Astrocyte of the cerebellum (primary cell): ENCODE measurements around the gene OSBPL3.
A peak's percentile ranks its signal among the peaks of the same experiment; 100 is the strongest.
"Not testable (repeated sequence)": the region's sequence is repeated elsewhere in the genome, so short reads cannot be mapped to it uniquely, and the experiment has no call there.

Source experiments
- DNase-seq: peaks from one replicate; pipeline ENCODE4 v3.0.0-alpha.2; 2011; ENCODE audit warnings: low read depth
- H3K4me3 ChIP-seq: 2 replicates; pipeline ENCODE4 v1.5.1; 2011; ENCODE audit warnings: mild to moderate bottlenecking, low read depth, low read length, moderate library complexity
- in situ Hi-C: cut with HindIII; loops from 2 replicates; pipeline ENCODE4 v1.10.0; 2017; ENCODE audit warnings: low sequenced_read_pairs
- TF ChIP-seq, protein P1 (sequence below): IDR thresholded peaks from 2 replicates; pipeline ENCODE4 v1.5.1; 2012; ENCODE audit warnings: low read length, low read depth, moderate library complexity, mild to moderate bottlenecking; ENCODE audit errors: missing control alignments

Gene OSBPL3

DNA sequence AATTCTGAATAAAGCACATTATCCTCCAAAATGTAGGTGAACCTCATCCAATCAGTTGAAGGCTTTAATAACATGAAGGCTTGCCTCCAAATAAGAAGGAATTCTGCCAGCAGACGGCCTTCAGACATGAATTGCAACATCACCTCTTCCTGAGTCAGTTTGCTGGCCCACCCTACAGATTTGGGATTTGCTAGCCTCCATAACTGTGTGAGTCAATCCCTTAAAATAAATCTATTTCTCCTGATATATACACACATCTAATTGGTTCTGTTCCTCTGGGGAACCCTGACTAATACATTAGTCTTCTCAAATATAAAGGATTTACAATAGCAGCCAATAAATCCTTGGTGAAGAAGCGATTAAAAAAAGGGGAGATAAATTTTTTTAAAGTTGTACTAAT is 34.8 kb upstream of the OSBPL3 start:
- TF ChIP-seq, protein P1, sequence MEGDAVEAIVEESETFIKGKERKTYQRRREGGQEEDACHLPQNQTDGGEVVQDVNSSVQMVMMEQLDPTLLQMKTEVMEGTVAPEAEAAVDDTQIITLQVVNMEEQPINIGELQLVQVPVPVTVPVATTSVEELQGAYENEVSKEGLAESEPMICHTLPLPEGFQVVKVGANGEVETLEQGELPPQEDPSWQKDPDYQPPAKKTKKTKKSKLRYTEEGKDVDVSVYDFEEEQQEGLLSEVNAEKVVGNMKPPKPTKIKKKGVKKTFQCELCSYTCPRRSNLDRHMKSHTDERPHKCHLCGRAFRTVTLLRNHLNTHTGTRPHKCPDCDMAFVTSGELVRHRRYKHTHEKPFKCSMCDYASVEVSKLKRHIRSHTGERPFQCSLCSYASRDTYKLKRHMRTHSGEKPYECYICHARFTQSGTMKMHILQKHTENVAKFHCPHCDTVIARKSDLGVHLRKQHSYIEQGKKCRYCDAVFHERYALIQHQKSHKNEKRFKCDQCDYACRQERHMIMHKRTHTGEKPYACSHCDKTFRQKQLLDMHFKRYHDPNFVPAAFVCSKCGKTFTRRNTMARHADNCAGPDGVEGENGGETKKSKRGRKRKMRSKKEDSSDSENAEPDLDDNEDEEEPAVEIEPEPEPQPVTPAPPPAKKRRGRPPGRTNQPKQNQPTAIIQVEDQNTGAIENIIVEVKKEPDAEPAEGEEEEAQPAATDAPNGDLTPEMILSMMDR: no peak
- peak; percentile 9 for DNase-seq

GRCh38 chr7:25012710-25013109 is 32.7 kb upstream of the OSBPL3 start:
- in situ Hi-C loops, H3K4me3 ChIP-seq, DNase-seq: not testable (repeated sequence)

More for the DNA sequence above, 34.8 kb upstream of the OSBPL3 start:
- in situ Hi-C loops: no loop called here
- H3K4me3 ChIP-seq: no peak overlapping the region

DNA sequence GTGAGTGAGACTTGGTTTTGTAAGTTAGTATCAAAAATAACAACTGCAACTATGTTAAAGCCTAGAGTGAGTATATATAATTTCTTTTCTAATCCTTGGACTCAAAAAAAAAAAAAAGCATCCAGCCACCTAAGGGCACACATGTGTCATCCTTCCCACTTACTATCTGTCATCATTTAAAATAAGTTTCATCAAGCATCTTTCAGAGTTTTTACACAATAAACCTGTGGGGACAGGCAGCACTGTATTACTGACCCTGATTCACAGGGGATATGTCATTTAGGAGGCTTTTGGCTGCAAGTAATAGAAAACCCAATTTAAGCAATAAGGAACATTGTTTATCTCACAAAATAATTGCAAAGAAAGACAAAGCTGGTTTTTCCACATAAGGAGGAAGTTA is 32.3 kb upstream of the OSBPL3 start:
- TF ChIP-seq, protein P1: no peak
- no peak overlapping the region for H3K4me3 ChIP-seq
- no peak for DNase-seq
- in situ Hi-C loops: no loop called here

DNA sequence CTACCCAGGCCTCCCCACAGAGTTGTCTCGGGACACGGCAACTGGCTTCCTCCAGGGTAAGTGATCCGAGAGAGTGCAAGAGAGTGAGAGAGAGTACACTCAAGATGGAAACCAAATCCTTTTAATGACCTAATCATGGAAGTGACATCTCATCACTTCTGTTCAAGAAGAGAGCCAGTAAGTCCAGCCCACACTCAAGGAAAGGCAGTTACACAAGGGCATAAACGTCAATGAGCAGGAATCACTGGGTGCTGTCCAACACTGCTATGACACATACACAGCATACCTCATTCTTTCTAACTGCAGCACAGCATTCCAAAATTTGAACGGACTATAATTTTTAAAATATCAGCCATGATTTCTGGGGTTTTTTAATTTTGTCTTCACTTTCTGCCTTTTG is 29.3 kb upstream of the OSBPL3 start:
- H3K4me3 ChIP-seq: no peak overlapping the region
- DNase-seq: peak; percentile 67
- TF ChIP-seq, protein P1: no peak
- in situ Hi-C loops: no loop called here

- in situ Hi-C loops: no loop called here
- TF ChIP-seq, protein P1: no peak
Measured at GRCh38 chr7:25007668-25008067, 27.7 kb upstream of the OSBPL3 start.

GRCh38 chr7:25006276-25006675 is 26.3 kb upstream of the OSBPL3 start:
- DNase-seq: no peak
- in situ Hi-C loops: no loop called here
- no peak overlapping the region for H3K4me3 ChIP-seq
- TF ChIP-seq, protein P1: no peak

More at GRCh38 chr7:25007668-25008067, 27.7 kb upstream of the OSBPL3 start:
- H3K4me3 ChIP-seq: no peak overlapping the region
- no peak for DNase-seq

- TF ChIP-seq, protein P1: no peak
- DNase-seq: no peak
- no peak overlapping the region for H3K4me3 ChIP-seq
- in situ Hi-C loops: no loop called here
Measured at GRCh38 chr7:25005658-25006057, 25.7 kb upstream of the OSBPL3 start.
